Measurements from ENCODE around the gene CXCL8.

Gene CXCL8

GRCh38 chr4:73732759-73733431, 7.5 kb upstream of the CXCL8 start:
- no peak overlapping the region for H3K27ac ChIP-seq (ENCODE audit: low read length)
- no peaks in the 10 kb centered on the region for H3K9me3 ChIP-seq (ENCODE audit: insufficient read depth, low read depth, low read length)
- H3K9ac ChIP-seq (ENCODE audit: low read depth, low read length) = no peak overlapping the region

GRCh38 chr4:73734530-73735001, 5.8 kb upstream of the CXCL8 start:
- H3K27me3 ChIP-seq (ENCODE audit: insufficient read depth, low read length) = no peaks in the 10 kb centered on the region
- H3K9ac ChIP-seq (ENCODE audit: low read depth, low read length) = no peak overlapping the region
- no peak overlapping the region for H3K27ac ChIP-seq (ENCODE audit: low read length)
- H3K4me3 ChIP-seq (ENCODE audit: low read length) = no peak overlapping the region
- H3K9me3 ChIP-seq (ENCODE audit: insufficient read depth, low read depth, low read length) = no peaks in the 10 kb centered on the region
- no peaks in the 10 kb centered on the region for H3K4me1 ChIP-seq (ENCODE audit: insufficient read depth, low read length)
- no peaks in the 10 kb centered on the region for H3K36me3 ChIP-seq (ENCODE audit: insufficient read depth, low read depth, low read length)

More at GRCh38 chr4:73732759-73733431, 7.5 kb upstream of the CXCL8 start:
- Histone ChIP-seq H3K27me3 (ENCODE audit: insufficient read depth, low read length) (no peaks in the 10 kb centered on the region), H3K36me3 (ENCODE audit: insufficient read depth, low read depth, low read length) (no peaks in the 10 kb centered on the region), H3K4me3 (ENCODE audit: low read length) (no peak overlapping the region), H3K4me1 (ENCODE audit: insufficient read depth, low read length) (no peaks in the 10 kb centered on the region)

- Histone ChIP-seq H3K27me3 (ENCODE audit: insufficient read depth, low read length) (no peaks in the 10 kb centered on the region), H3K27ac (ENCODE audit: low read length) (no peak overlapping the region), H3K4me1 (ENCODE audit: insufficient read depth, low read length) (no peaks in the 10 kb centered on the region), H3K9me3 (ENCODE audit: insufficient read depth, low read depth, low read length) (no peaks in the 10 kb centered on the region), H3K9ac (ENCODE audit: low read depth, low read length) (no peak overlapping the region), H3K4me3 (ENCODE audit: low read length) (no peak overlapping the region), H3K36me3 (ENCODE audit: insufficient read depth, low read depth, low read length) (no peaks in the 10 kb centered on the region)
Observed at GRCh38 chr4:73735231-73735630, 5.1 kb upstream of the CXCL8 start.

GRCh38 chr4:73741031-73741749, 821 bp downstream of the CXCL8 start:
- no peaks in the 10 kb centered on the region for H3K27me3 ChIP-seq (ENCODE audit: insufficient read depth, low read length)
- H3K4me3 ChIP-seq (ENCODE audit: low read length) = no peak overlapping the region
- no peak overlapping the region for H3K27ac ChIP-seq (ENCODE audit: low read length)

GRCh38 chr4:73741750-73742489, 1.6 kb downstream of the CXCL8 start:
- Histone ChIP-seq H3K36me3 (ENCODE audit: insufficient read depth, low read depth, low read length) (no peaks in the 10 kb centered on the region), H3K9ac (ENCODE audit: low read depth, low read length) (no peak overlapping the region), H3K4me3 (ENCODE audit: low read length) (no peak overlapping the region), H3K27ac (ENCODE audit: low read length) (no peak overlapping the region), H3K27me3 (ENCODE audit: insufficient read depth, low read length) (no peaks in the 10 kb centered on the region), H3K4me1 (ENCODE audit: insufficient read depth, low read length) (no peaks in the 10 kb centered on the region), H3K9me3 (ENCODE audit: insufficient read depth, low read depth, low read length) (no peaks in the 10 kb centered on the region)

More at GRCh38 chr4:73741031-73741749, 821 bp downstream of the CXCL8 start:
- Histone ChIP-seq H3K9ac (ENCODE audit: low read depth, low read length) (no peak overlapping the region), H3K4me1 (ENCODE audit: insufficient read depth, low read length) (no peaks in the 10 kb centered on the region), H3K9me3 (ENCODE audit: insufficient read depth, low read depth, low read length) (no peaks in the 10 kb centered on the region), H3K36me3 (ENCODE audit: insufficient read depth, low read depth, low read length) (no peaks in the 10 kb centered on the region)

- Histone ChIP-seq H3K27ac (ENCODE audit: low read length) (no peak overlapping the region), H3K27me3 (ENCODE audit: insufficient read depth, low read length) (no peaks in the 10 kb centered on the region), H3K9ac (ENCODE audit: low read depth, low read length) (no peak overlapping the region), H3K36me3 (ENCODE audit: insufficient read depth, low read depth, low read length) (no peaks in the 10 kb centered on the region), H3K4me1 (ENCODE audit: insufficient read depth, low read length) (no peaks in the 10 kb centered on the region), H3K9me3 (ENCODE audit: insufficient read depth, low read depth, low read length) (no peaks in the 10 kb centered on the region), H3K4me3 (ENCODE audit: low read length) (no peak overlapping the region)
Observed at GRCh38 chr4:73742490-73743160, 2.3 kb downstream of the CXCL8 start.

GRCh38 chr4:73743281-73743680, 2.9 kb downstream of the CXCL8 start:
- Histone ChIP-seq H3K27ac (ENCODE audit: low read length) (no peak overlapping the region), H3K9ac (ENCODE audit: low read depth, low read length) (no peak overlapping the region), H3K4me1 (ENCODE audit: insufficient read depth, low read length) (no peaks in the 10 kb centered on the region), H3K27me3 (ENCODE audit: insufficient read depth, low read length) (no peaks in the 10 kb centered on the region), H3K4me3 (ENCODE audit: low read length) (no peak overlapping the region), H3K36me3 (ENCODE audit: insufficient read depth, low read depth, low read length) (no peaks in the 10 kb centered on the region), H3K9me3 (ENCODE audit: insufficient read depth, low read depth, low read length) (no peaks in the 10 kb centered on the region)

GRCh38 chr4:73743795-73744194, 3.4 kb downstream of the CXCL8 start:
- H3K27ac ChIP-seq (ENCODE audit: low read length) = no peak overlapping the region

GRCh38 chr4:73744203-73744602, 3.8 kb downstream of the CXCL8 start:
- H3K4me1 ChIP-seq (ENCODE audit: insufficient read depth, low read length) = no peaks in the 10 kb centered on the region
- H3K36me3 ChIP-seq (ENCODE audit: insufficient read depth, low read depth, low read length) = no peaks in the 10 kb centered on the region
- H3K9me3 ChIP-seq (ENCODE audit: insufficient read depth, low read depth, low read length) = no peaks in the 10 kb centered on the region
- no peak overlapping the region for H3K27ac ChIP-seq (ENCODE audit: low read length)
- H3K27me3 ChIP-seq (ENCODE audit: insufficient read depth, low read length) = no peaks in the 10 kb centered on the region
- H3K4me3 ChIP-seq (ENCODE audit: low read length) = no peak overlapping the region
- H3K9ac ChIP-seq (ENCODE audit: low read depth, low read length) = no peak overlapping the region

More at GRCh38 chr4:73743795-73744194, 3.4 kb downstream of the CXCL8 start:
- Histone ChIP-seq H3K4me1 (ENCODE audit: insufficient read depth, low read length) (no peaks in the 10 kb centered on the region), H3K27me3 (ENCODE audit: insufficient read depth, low read length) (no peaks in the 10 kb centered on the region), H3K36me3 (ENCODE audit: insufficient read depth, low read depth, low read length) (no peaks in the 10 kb centered on the region), H3K4me3 (ENCODE audit: low read length) (no peak overlapping the region), H3K9ac (ENCODE audit: low read depth, low read length) (no peak overlapping the region), H3K9me3 (ENCODE audit: insufficient read depth, low read depth, low read length) (no peaks in the 10 kb centered on the region)

- no peak overlapping the region for H3K27ac ChIP-seq (ENCODE audit: low read length)
- no peak overlapping the region for H3K4me3 ChIP-seq (ENCODE audit: low read length)
- H3K9me3 ChIP-seq (ENCODE audit: insufficient read depth, low read depth, low read length) = no peaks in the 10 kb centered on the region
- no peaks in the 10 kb centered on the region for H3K4me1 ChIP-seq (ENCODE audit: insufficient read depth, low read length)
- H3K36me3 ChIP-seq (ENCODE audit: insufficient read depth, low read depth, low read length) = no peaks in the 10 kb centered on the region
- H3K27me3 ChIP-seq (ENCODE audit: insufficient read depth, low read length) = no peaks in the 10 kb centered on the region
- no peak overlapping the region for H3K9ac ChIP-seq (ENCODE audit: low read depth, low read length)
Observed at GRCh38 chr4:73750730-73751129, 10.4 kb downstream of the CXCL8 start.

GRCh38 chr4:73751166-73751565, 10.8 kb downstream of the CXCL8 start:
- H3K9me3 ChIP-seq (ENCODE audit: insufficient read depth, low read depth, low read length) = no peaks in the 10 kb centered on the region
- no peaks in the 10 kb centered on the region for H3K27me3 ChIP-seq (ENCODE audit: insufficient read depth, low read length)
- no peaks in the 10 kb centered on the region for H3K4me1 ChIP-seq (ENCODE audit: insufficient read depth, low read length)
- no peak overlapping the region for H3K9ac ChIP-seq (ENCODE audit: low read depth, low read length)
- H3K36me3 ChIP-seq (ENCODE audit: insufficient read depth, low read depth, low read length) = no peaks in the 10 kb centered on the region
- no peak overlapping the region for H3K4me3 ChIP-seq (ENCODE audit: low read length)
- no peak overlapping the region for H3K27ac ChIP-seq (ENCODE audit: low read length)
